Thoracic aorta (tissue), 2 donors: Measurements from ENCODE around the gene LPAR2. TPM values are rescaled to one million over a fixed set of nuclear protein-coding genes. Genes with fewer than 3 reads are reported as not detected.
A peak's percentile ranks its signal among the peaks of the same experiment; 100 is the strongest.

Source experiments
- ATAC-seq: fragments of 150-250 bp; one replicate; pipeline ENCODE4 v1.8.0; 2017; ENCODE audit warnings: low read depth; ENCODE audit not compliant: insufficient number of reproducible peaks, low FRiP score
- DNase-seq: peaks from one replicate; pipeline ENCODE4 v3.0.0-alpha.2; 2020; ENCODE audit warnings: low spot score
- H3K27ac ChIP-seq, 2 donors: fragments of 200-600 bp; sonication (generic); 1 replicate in 1 of 2; 2 replicates in 1 of 2; pipeline ENCODE4 v1.5.1; 2016; ENCODE audit warnings: mild to moderate bottlenecking in 2 of 2, moderate library complexity in 2 of 2
- H3K27me3 ChIP-seq: fragments of 200-600 bp; sonication (generic); replicated peaks from 2 replicates; pipeline ENCODE4 v1.6.0; 2016; ENCODE audit warnings: mild to moderate bottlenecking; ENCODE audit not compliant: insufficient read depth
- H3K36me3 ChIP-seq: fragments of 200-600 bp; sonication (generic); one replicate; pipeline ENCODE4 v1.5.1; 2016
- H3K4me1 ChIP-seq, 2 donors: fragments of 200-600 bp; sonication (generic); 1 replicate in 1 of 2; 2 replicates in 1 of 2; pipeline versions ENCODE4 v1.5.1 to v1.6.0; 2016; ENCODE audit warnings: low read depth in 2 of 2, mild to moderate bottlenecking in 1 of 2; ENCODE audit not compliant: control insufficient read depth in 1 of 2
- H3K4me3 ChIP-seq: fragments of 200-600 bp; sonication (generic); 2 replicates; pipeline ENCODE4 v1.5.1; 2016; ENCODE audit warnings: mild to moderate bottlenecking
- H3K9me3 ChIP-seq: fragments of 200-600 bp; sonication (generic); 2 replicates; pipeline ENCODE4 v1.5.1; 2016
- total RNA-seq, 2 donors: library from RNA; depleted of rRNA; stranded (reverse); fragments of >200 nt; gene quantifications; one replicate each; pipeline versions ENCODE4 v1.1.0 to v1.2.3, GENCODE V29; 2016
- TF ChIP-seq, protein P1 (sequence below): fragments of 200-600 bp; sonication (generic); IDR thresholded peaks from one replicate; pipeline ENCODE4 v1.5.1; 2019; ENCODE audit warnings: antibody characterized with exemption

LPAR2 gene
- total RNA-seq, 2 donors from 2014 or later, result 4.2 to 11.6 TPM

DNA sequence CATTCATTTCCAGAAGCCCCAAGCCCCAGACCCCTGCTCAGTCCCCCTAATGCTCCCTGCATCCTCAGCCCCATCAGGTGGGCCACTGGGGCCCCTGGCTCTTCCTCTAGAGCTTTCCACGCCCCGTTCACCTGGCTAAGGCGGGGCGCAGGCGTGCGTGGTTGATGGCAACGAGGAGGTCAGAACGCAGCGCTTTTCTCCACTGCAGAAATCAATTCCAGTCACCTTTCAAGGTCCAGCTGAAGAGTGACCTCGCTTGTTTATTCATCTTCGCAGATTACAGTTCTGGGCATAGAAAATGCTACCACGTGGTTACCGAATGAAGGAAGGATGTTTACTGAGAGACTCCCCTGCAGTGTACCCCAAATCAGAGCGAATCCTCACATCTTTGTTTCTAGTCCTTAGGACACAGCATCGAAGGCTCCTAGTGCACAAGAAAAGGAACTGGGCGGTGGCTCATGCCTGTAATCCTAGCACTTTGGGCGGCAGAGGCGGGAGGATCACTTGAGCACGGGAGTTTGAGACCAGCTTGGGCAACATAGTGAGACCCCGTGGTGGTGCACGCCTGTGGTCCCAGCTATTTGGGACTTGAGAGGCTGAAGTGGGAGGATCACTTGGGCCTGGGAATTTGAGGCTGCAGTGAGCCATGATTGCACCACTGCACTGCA lies 8.7 kb downstream of the LPAR2 start:
- Histone ChIP-seq H3K9me3 (no peaks in the 10 kb centered on the region), H3K27ac (no peak overlapping the region), H3K4me1 (no peaks in the 10 kb centered on the region), H3K27me3 (peaks cover 5% of the 10 kb centered on the region), H3K36me3 (no peaks in the 10 kb centered on the region), H3K4me3 (no peak overlapping the region)
- no peak for DNase-seq
- TF ChIP-seq, protein P1, sequence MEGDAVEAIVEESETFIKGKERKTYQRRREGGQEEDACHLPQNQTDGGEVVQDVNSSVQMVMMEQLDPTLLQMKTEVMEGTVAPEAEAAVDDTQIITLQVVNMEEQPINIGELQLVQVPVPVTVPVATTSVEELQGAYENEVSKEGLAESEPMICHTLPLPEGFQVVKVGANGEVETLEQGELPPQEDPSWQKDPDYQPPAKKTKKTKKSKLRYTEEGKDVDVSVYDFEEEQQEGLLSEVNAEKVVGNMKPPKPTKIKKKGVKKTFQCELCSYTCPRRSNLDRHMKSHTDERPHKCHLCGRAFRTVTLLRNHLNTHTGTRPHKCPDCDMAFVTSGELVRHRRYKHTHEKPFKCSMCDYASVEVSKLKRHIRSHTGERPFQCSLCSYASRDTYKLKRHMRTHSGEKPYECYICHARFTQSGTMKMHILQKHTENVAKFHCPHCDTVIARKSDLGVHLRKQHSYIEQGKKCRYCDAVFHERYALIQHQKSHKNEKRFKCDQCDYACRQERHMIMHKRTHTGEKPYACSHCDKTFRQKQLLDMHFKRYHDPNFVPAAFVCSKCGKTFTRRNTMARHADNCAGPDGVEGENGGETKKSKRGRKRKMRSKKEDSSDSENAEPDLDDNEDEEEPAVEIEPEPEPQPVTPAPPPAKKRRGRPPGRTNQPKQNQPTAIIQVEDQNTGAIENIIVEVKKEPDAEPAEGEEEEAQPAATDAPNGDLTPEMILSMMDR, result no peak
- no peak for ATAC-seq

DNA sequence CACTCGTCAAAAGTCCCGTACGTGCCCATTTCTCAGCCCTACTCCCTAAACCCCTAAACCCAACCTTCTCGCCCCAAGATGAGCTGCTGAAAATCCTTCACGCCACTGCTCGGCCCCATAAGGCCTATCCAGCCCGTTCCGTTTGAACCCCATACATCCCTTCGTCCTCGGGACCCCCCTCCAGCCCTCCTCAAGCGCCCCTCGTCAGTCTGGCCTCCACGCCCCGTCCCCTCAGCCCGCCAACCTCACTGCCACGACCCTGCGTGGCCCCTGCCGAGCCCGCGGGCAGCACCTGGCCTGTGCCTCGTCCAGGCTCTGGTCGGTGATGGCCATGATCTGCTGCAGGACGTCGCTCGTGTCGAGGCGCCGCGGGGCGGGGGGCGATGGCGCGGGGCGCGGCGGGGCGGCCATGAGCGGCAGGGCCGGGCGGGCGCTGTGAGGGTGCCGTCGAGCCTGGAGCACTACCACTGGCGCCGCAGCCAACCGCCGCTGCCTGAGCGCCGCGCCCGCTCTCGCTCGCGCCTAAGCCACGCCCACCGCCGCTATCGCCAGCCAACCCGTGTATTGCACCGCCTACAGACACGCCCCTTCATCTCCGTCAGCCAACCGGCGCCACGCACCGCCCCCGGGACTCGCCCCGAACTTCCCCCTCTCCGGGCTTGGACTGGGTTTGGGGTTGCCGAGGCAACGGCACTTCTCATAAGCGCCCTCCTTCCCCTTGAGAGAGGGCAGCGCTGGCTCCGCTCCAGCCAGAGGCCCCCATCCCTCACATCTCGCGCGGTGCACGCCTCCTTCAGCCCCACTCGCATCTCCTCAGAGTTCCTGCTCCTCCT lies 9.6 kb downstream of the LPAR2 start, which contains the start of gene PBX4:
TSS of gene PBX4 (minus strand) at position 469 of the 833 bp plus-strand sequence. CDS start at position 411, 58 bp downstream.
- DNase-seq (peak; percentile 56), ATAC-seq (peak; percentile 44)
- Histone ChIP-seq H3K27me3 (peaks cover 5% of the 10 kb centered on the region), H3K4me1 (no peaks in the 10 kb centered on the region), H3K27ac (no peak within 1 kb of the TSS), H3K4me3 (peak within 1 kb of the TSS; percentile 67), H3K9me3 (no peaks in the 10 kb centered on the region), H3K36me3 (no peaks in the 10 kb centered on the region)
- TF ChIP-seq, protein P1, result no peak

DNA sequence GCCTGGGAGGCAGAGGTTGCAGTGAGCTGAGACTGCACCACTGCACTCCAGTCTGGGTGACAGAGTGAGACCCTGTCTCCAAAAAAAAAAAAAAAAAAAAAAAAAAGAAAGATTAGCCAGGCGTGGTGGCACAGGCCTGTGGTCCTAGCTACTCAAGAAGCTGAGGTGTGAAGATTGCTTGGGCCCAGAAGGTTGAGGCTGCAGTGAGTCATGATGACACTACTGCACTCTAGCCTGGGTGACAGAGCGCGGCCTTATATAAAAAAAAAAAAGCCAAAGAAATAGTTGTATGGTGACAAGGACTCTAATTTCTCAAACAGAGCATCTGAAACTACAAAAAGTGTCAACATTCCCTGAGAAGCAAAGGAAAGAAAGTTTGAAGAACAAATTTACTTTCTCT lies 12.9 kb downstream of the LPAR2 start:
- DNase-seq, result no peak
- Histone ChIP-seq H3K4me1 (no peaks in the 10 kb centered on the region), H3K27ac (no peak overlapping the region), H3K27me3 (peaks cover 5% of the 10 kb centered on the region), H3K9me3 (no peaks in the 10 kb centered on the region), H3K4me3 (no peak overlapping the region), H3K36me3 (no peaks in the 10 kb centered on the region)
- no peak for ATAC-seq
- TF ChIP-seq, protein P1, result no peak

DNA sequence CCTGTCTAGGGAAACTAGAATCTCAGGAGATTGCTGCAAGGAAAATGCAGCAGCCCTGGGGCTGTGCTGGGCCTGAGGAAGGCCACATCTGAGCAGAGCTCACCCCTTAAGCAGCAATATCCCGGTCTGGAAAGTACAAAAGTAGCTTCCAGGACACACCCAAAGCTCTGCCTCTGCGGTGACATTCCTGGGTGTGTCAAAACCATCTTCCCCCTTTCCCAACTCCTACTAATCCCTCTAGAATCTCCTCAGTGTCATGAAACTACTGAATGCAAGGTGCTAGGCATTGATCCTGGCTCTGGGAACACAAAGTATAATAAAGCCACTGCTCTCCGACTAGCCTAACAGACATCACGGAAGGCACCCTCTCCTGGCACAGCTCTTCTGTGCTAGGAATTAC lies 14.5 kb downstream of the LPAR2 start:
- TF ChIP-seq, protein P1, result no peak
- no peaks in the 10 kb centered on the region for H3K4me1 ChIP-seq
- H3K27me3 ChIP-seq, result peaks cover 5% of the 10 kb centered on the region
- no peaks in the 10 kb centered on the region for H3K9me3 ChIP-seq
- H3K27ac ChIP-seq, result no peak overlapping the region
- DNase-seq (no peak), ATAC-seq (no peak)
- no peaks in the 10 kb centered on the region for H3K36me3 ChIP-seq
- no peak overlapping the region for H3K4me3 ChIP-seq
